ENCODE data around the gene ATAD1. TPM values are rescaled to one million over a fixed set of nuclear protein-coding genes. Genes with fewer than 3 reads are reported as not detected.

Gene ATAD1
- total RNA-seq, 2 donors from 2014 or later, result 48.3 to 65.2 TPM

- Mint-ChIP-seq H3K27ac (no peak overlapping the region), H3K4me3 (no peak overlapping the region), H3K4me1 (ENCODE audit: low read depth in 2 of 2) (no peaks in the 10 kb centered on the region), H3K9me3 (no peaks in the 10 kb centered on the region), H3K27me3 (peaks cover 1 to 4% of the 10 kb centered on the region in 2 donors), H3K36me3 (no peaks in the 10 kb centered on the region)
- ATAC-seq (no peak), DNase-seq (ENCODE audit: low spot score) (no peak)
Observed at GRCh38 chr10:87721781-87722180, 96.2 kb downstream of the ATAD1 start.

GRCh38 chr10:87720665-87721064 is 97.4 kb downstream of the ATAD1 start:
- no peak for ATAC-seq
- peaks cover 0 to 6% of the 10 kb centered on the region in 2 donors for H3K4me1 Mint-ChIP-seq (ENCODE audit: low read depth in 2 of 2)
- H3K27ac Mint-ChIP-seq, result no peak overlapping the region
- no peaks in the 10 kb centered on the region for H3K9me3 Mint-ChIP-seq
- peaks cover 0 to 4% of the 10 kb centered on the region in 2 donors for H3K27me3 Mint-ChIP-seq
- no peaks in the 10 kb centered on the region for H3K36me3 Mint-ChIP-seq
- DNase-seq (ENCODE audit: low spot score), result no peak
- no peak overlapping the region for H3K4me3 Mint-ChIP-seq

- Mint-ChIP-seq H3K27me3 (peaks cover 0 to 9% of the 10 kb centered on the region in 2 donors), H3K36me3 (no peaks in the 10 kb centered on the region), H3K4me3 (no peak overlapping the region), H3K4me1 (ENCODE audit: low read depth in 2 of 2) (peaks cover 0 to 6% of the 10 kb centered on the region in 2 donors), H3K27ac (no peak overlapping the region), H3K9me3 (no peaks in the 10 kb centered on the region)
- DNase-seq (ENCODE audit: low spot score) (no peak), ATAC-seq (no peak)
Observed at GRCh38 chr10:87716348-87716670, 101.7 kb downstream of the ATAD1 start.

- H3K9me3 Mint-ChIP-seq, result no peaks in the 10 kb centered on the region
- no peak for DNase-seq (ENCODE audit: low spot score)
- no peaks in the 10 kb centered on the region for H3K36me3 Mint-ChIP-seq
- H3K4me3 Mint-ChIP-seq, result no peak overlapping the region
- peaks cover 0 to 6% of the 10 kb centered on the region in 2 donors for H3K4me1 Mint-ChIP-seq (ENCODE audit: low read depth in 2 of 2)
- H3K27ac Mint-ChIP-seq, result no peak overlapping the region
- ATAC-seq, result no peak
- H3K27me3 Mint-ChIP-seq, result peaks cover 0 to 10% of the 10 kb centered on the region in 2 donors
Observed at GRCh38 chr10:87715552-87716347, 102.3 kb downstream of the ATAD1 start.

- no peaks in the 10 kb centered on the region for H3K36me3 Mint-ChIP-seq
- H3K27me3 Mint-ChIP-seq, result peaks cover 3 to 10% of the 10 kb centered on the region in 2 donors
- no peak overlapping the region for H3K27ac Mint-ChIP-seq
- no peak overlapping the region for H3K4me3 Mint-ChIP-seq
- no peak for ATAC-seq
- H3K9me3 Mint-ChIP-seq, result no peaks in the 10 kb centered on the region
- H3K4me1 Mint-ChIP-seq (ENCODE audit: low read depth in 2 of 2), result peaks cover 0 to 6% of the 10 kb centered on the region in 2 donors
- no peak for DNase-seq (ENCODE audit: low spot score)
Observed at GRCh38 chr10:87713707-87714106, 104.3 kb downstream of the ATAD1 start.

GRCh38 chr10:87712913-87713616 is 105.0 kb downstream of the ATAD1 start:
- DNase-seq (ENCODE audit: low spot score) (no peak), ATAC-seq (no peak)
- Mint-ChIP-seq H3K4me1 (ENCODE audit: low read depth in 2 of 2) (peaks cover 0 to 6% of the 10 kb centered on the region in 2 donors), H3K4me3 (no peak overlapping the region), H3K36me3 (no peaks in the 10 kb centered on the region), H3K27ac (no peak overlapping the region), H3K9me3 (no peaks in the 10 kb centered on the region), H3K27me3 (peaks cover 3 to 10% of the 10 kb centered on the region in 2 donors)

GRCh38 chr10:87707254-87707653 is 110.8 kb downstream of the ATAD1 start:
- H3K27ac Mint-ChIP-seq, result no peak overlapping the region
- H3K9me3 Mint-ChIP-seq, result no peaks in the 10 kb centered on the region
- H3K4me1 Mint-ChIP-seq (ENCODE audit: low read depth in 2 of 2), result no peaks in the 10 kb centered on the region
- H3K36me3 Mint-ChIP-seq, result no peaks in the 10 kb centered on the region
- DNase-seq (ENCODE audit: low spot score) (no peak), ATAC-seq (no peak)
- no peak overlapping the region for H3K4me3 Mint-ChIP-seq
- peaks cover 5 to 10% of the 10 kb centered on the region in 2 donors for H3K27me3 Mint-ChIP-seq

GRCh38 chr10:87706731-87707130 is 111.3 kb downstream of the ATAD1 start:
- Mint-ChIP-seq H3K4me3 (no peak overlapping the region), H3K9me3 (no peaks in the 10 kb centered on the region), H3K27ac (no peak overlapping the region), H3K27me3 (peaks cover 5% of the 10 kb centered on the region in 2 donors), H3K4me1 (ENCODE audit: low read depth in 2 of 2) (no peaks in the 10 kb centered on the region), H3K36me3 (no peaks in the 10 kb centered on the region)
- DNase-seq (ENCODE audit: low spot score) (no peak), ATAC-seq (no peak)

GRCh38 chr10:87705339-87705738 is 112.7 kb downstream of the ATAD1 start:
- peaks cover 0 to 8% of the 10 kb centered on the region in 2 donors for H3K27me3 Mint-ChIP-seq
- no peaks in the 10 kb centered on the region for H3K36me3 Mint-ChIP-seq
- no peaks in the 10 kb centered on the region for H3K4me1 Mint-ChIP-seq (ENCODE audit: low read depth in 2 of 2)
- no peak overlapping the region for H3K27ac Mint-ChIP-seq
- DNase-seq (ENCODE audit: low spot score), result no peak
- ATAC-seq, result no peak
- no peak overlapping the region for H3K4me3 Mint-ChIP-seq
- H3K9me3 Mint-ChIP-seq, result no peaks in the 10 kb centered on the region

GRCh38 chr10:87703771-87704170 is 114.3 kb downstream of the ATAD1 start:
- no peak for ATAC-seq
- no peaks in the 10 kb centered on the region for H3K9me3 Mint-ChIP-seq
- H3K27me3 Mint-ChIP-seq, result peaks cover 1 to 4% of the 10 kb centered on the region in 2 donors
- no peak overlapping the region for H3K27ac Mint-ChIP-seq
- DNase-seq (ENCODE audit: low spot score), result no peak
- H3K36me3 Mint-ChIP-seq, result no peaks in the 10 kb centered on the region
- H3K4me1 Mint-ChIP-seq (ENCODE audit: low read depth in 2 of 2), result no peaks in the 10 kb centered on the region
- no peak overlapping the region for H3K4me3 Mint-ChIP-seq

GRCh38 chr10:87702973-87703294 is 115.1 kb downstream of the ATAD1 start:
- ATAC-seq, result no peak
- no peak for DNase-seq (ENCODE audit: low spot score)
- Mint-ChIP-seq H3K4me1 (ENCODE audit: low read depth in 2 of 2) (no peaks in the 10 kb centered on the region), H3K36me3 (no peaks in the 10 kb centered on the region), H3K4me3 (no peak overlapping the region), H3K27ac (no peak overlapping the region), H3K9me3 (no peaks in the 10 kb centered on the region), H3K27me3 (peaks cover 3 to 7% of the 10 kb centered on the region in 2 donors)

GRCh38 chr10:87702260-87702972 is 115.6 kb downstream of the ATAD1 start:
- ATAC-seq, result no peak

More at GRCh38 chr10:87702260-87702972, 115.6 kb downstream of the ATAD1 start:
- H3K4me1 Mint-ChIP-seq (ENCODE audit: low read depth in 2 of 2), result no peaks in the 10 kb centered on the region
- no peak overlapping the region for H3K4me3 Mint-ChIP-seq
- no peak for DNase-seq (ENCODE audit: low spot score)
- H3K27ac Mint-ChIP-seq, result no peak overlapping the region
- H3K36me3 Mint-ChIP-seq, result no peaks in the 10 kb centered on the region
- no peaks in the 10 kb centered on the region for H3K9me3 Mint-ChIP-seq
- peaks cover 3 to 7% of the 10 kb centered on the region in 2 donors for H3K27me3 Mint-ChIP-seq
